ENCODE results near the gene NLGN1. TPM values are rescaled to one million over a fixed set of nuclear protein-coding genes. Genes with fewer than 3 reads are reported as not detected.

Gene NLGN1
- total RNA-seq, 1 donor from 2014 or later, result 50.2 TPM

DNA sequence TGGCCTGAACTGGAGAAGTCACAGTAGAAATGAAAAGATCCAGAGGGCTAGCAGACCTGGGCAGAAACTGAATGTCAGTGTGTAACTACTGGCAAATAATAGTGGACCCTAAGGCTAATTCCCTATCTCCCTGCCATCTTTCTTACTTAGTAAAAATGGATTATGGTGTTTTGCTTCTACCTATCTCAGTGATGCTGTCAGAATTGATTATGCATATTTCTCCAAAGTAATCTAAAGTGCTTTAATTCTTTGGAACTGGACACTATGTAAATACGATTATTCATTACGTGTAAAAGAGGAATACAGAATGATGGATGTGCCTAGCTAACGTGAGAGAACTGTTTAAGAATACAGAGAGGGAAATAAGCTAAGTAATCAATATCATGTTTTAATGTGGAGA, 651.9 kb downstream of the NLGN1 start:
- no peak overlapping the region for H3K4me3 Mint-ChIP-seq (ENCODE audit: unreplicated experiment)
- no peak for TF ChIP-seq CTCF (IDR thresholded peaks at IDR 0.05; ENCODE audit: partially characterized antibody, unreplicated experiment)
- H3K9me3 Mint-ChIP-seq (ENCODE audit: unreplicated experiment), result no peaks in the 10 kb centered on the region
- H3K4me1 Mint-ChIP-seq (ENCODE audit: low read depth, unreplicated experiment), result no peaks in the 10 kb centered on the region
- H3K36me3 Mint-ChIP-seq (ENCODE audit: unreplicated experiment), result peaks cover 7% of the 10 kb centered on the region
- DNase-seq, result no peak
- H3K27ac Mint-ChIP-seq (ENCODE audit: unreplicated experiment), result no peak overlapping the region
- H3K27me3 Mint-ChIP-seq (ENCODE audit: unreplicated experiment), result peaks cover 1% of the 10 kb centered on the region

GRCh38 chr3:174051191-174051590, 653.6 kb downstream of the NLGN1 start:
- Mint-ChIP-seq H3K4me3 (ENCODE audit: unreplicated experiment) (no peak overlapping the region), H3K4me1 (ENCODE audit: low read depth, unreplicated experiment) (no peaks in the 10 kb centered on the region), H3K9me3 (ENCODE audit: unreplicated experiment) (no peaks in the 10 kb centered on the region), H3K36me3 (ENCODE audit: unreplicated experiment) (no peaks in the 10 kb centered on the region), H3K27ac (ENCODE audit: unreplicated experiment) (no peak overlapping the region), H3K27me3 (ENCODE audit: unreplicated experiment) (peaks cover 1% of the 10 kb centered on the region)
- DNase-seq, result no peak
- no peak for TF ChIP-seq CTCF (IDR thresholded peaks at IDR 0.05; ENCODE audit: partially characterized antibody, unreplicated experiment)

DNA sequence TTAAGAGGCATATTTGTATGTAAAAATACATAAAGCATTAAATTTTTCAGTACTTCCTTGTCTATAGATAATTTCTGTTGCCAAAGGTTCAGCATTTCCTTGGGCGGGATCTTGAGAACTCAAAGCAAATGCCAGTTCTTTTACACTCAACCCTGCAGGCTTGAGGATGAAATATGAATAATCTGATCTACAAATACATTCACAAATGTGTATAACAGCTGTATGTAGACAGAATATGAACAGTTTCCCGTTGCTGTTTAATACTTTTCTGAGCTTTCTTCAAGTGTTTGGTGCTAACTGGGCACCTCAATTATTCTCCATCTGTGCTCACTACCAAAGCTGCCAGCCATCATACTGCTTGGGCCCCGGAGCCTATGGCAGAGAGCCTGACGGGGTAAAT, 661.3 kb downstream of the NLGN1 start:
- H3K27ac Mint-ChIP-seq (ENCODE audit: unreplicated experiment), result no peak overlapping the region
- no peaks in the 10 kb centered on the region for H3K9me3 Mint-ChIP-seq (ENCODE audit: unreplicated experiment)
- H3K4me3 Mint-ChIP-seq (ENCODE audit: unreplicated experiment), result no peak overlapping the region
- peaks cover 4% of the 10 kb centered on the region for H3K36me3 Mint-ChIP-seq (ENCODE audit: unreplicated experiment)
- TF ChIP-seq CTCF (IDR thresholded peaks at IDR 0.05; ENCODE audit: partially characterized antibody, unreplicated experiment), result no peak
- H3K4me1 Mint-ChIP-seq (ENCODE audit: low read depth, unreplicated experiment), result no peaks in the 10 kb centered on the region
- no peak for DNase-seq
- H3K27me3 Mint-ChIP-seq (ENCODE audit: unreplicated experiment), result no peaks in the 10 kb centered on the region

DNA sequence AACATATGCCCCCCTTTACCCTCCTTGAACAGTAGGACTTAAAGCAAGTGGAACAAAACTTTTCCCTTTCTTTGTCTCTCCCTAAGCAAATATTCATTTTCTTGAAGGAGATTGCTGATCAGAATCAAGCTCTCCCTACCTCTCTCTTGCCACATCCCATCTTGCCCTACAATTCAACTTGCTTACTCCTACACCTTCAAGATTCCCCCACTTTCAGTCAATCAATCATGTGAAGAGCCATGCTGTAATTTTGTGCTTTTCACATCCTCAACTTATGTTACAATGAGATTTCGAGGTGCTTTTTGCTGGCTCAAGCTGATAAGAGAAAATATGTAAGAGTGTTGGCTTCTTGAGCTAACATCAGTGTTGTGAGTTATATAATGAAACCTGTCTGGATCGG, 662.9 kb downstream of the NLGN1 start:
- Mint-ChIP-seq H3K9me3 (ENCODE audit: unreplicated experiment) (no peaks in the 10 kb centered on the region), H3K27me3 (ENCODE audit: unreplicated experiment) (no peaks in the 10 kb centered on the region), H3K4me3 (ENCODE audit: unreplicated experiment) (no peak overlapping the region), H3K4me1 (ENCODE audit: low read depth, unreplicated experiment) (no peaks in the 10 kb centered on the region), H3K27ac (ENCODE audit: unreplicated experiment) (no peak overlapping the region), H3K36me3 (ENCODE audit: unreplicated experiment) (peaks cover 4% of the 10 kb centered on the region)
- TF ChIP-seq CTCF (IDR thresholded peaks at IDR 0.05; ENCODE audit: partially characterized antibody, unreplicated experiment), result no peak
- no peak for DNase-seq

GRCh38 chr3:174061162-174061561, 663.6 kb downstream of the NLGN1 start:
- Mint-ChIP-seq H3K9me3 (ENCODE audit: unreplicated experiment) (no peaks in the 10 kb centered on the region), H3K27me3 (ENCODE audit: unreplicated experiment) (no peaks in the 10 kb centered on the region), H3K4me3 (ENCODE audit: unreplicated experiment) (no peak overlapping the region), H3K36me3 (ENCODE audit: unreplicated experiment) (peaks cover 4% of the 10 kb centered on the region), H3K27ac (ENCODE audit: unreplicated experiment) (no peak overlapping the region), H3K4me1 (ENCODE audit: low read depth, unreplicated experiment) (no peaks in the 10 kb centered on the region)
- TF ChIP-seq CTCF (IDR thresholded peaks at IDR 0.05; ENCODE audit: partially characterized antibody, unreplicated experiment), result no peak
- no peak for DNase-seq
